Mesenchymal stem cell (in vitro differentiated cells and primary cell): ENCODE results near the gene DNAJC5.

Experiments used
- DNase-seq: peaks from one replicate; pipeline ENCODE4 v3.0.0-alpha.2; 2013
- H2AFZ ChIP-seq: one replicate; pipeline ENCODE4 v1.6.1; 2013; ENCODE audit warnings: low read depth, mild to moderate bottlenecking, control low read depth, inconsistent platforms, low read length, moderate library complexity
- H2AK5ac ChIP-seq: 2 replicates; pipeline ENCODE4 v1.6.1; 2013; ENCODE audit warnings: low read length, moderate library complexity, mild to moderate bottlenecking, inconsistent platforms; ENCODE audit not compliant: severe bottlenecking
- H2BK120ac ChIP-seq: one replicate; pipeline ENCODE4 v1.6.1; 2013; ENCODE audit warnings: low read depth, mild to moderate bottlenecking, inconsistent platforms, low read length, moderate library complexity
- H2BK12ac ChIP-seq, 2 experiments: one replicate each; pipeline ENCODE4 v1.6.1; 2013; ENCODE audit warnings: inconsistent platforms in 2 of 2, low read length in 2 of 2, mild to moderate bottlenecking in 2 of 2, moderate library complexity in 2 of 2, control low read depth in 1 of 2
- H2BK15ac ChIP-seq: one replicate; pipeline ENCODE4 v1.6.1; 2013; ENCODE audit warnings: mild to moderate bottlenecking, low read depth, inconsistent platforms; ENCODE audit not compliant: poor library complexity, severe bottlenecking
- H2BK5ac ChIP-seq: 2 replicates; pipeline ENCODE4 v1.6.1; 2013; ENCODE audit warnings: low read depth, mild to moderate bottlenecking, low read length, control low read depth, inconsistent platforms; ENCODE audit not compliant: poor library complexity, severe bottlenecking
- H3K14ac ChIP-seq, 2 experiments: one replicate each; pipeline ENCODE4 v1.6.1; 2013; ENCODE audit warnings: inconsistent platforms in 2 of 2, low read length in 2 of 2, control low read depth in 1 of 2, mild to moderate bottlenecking in 1 of 2, moderate library complexity in 1 of 2
- H3K18ac ChIP-seq, 2 experiments: one replicate each; pipeline ENCODE4 v1.6.1; 2013; ENCODE audit warnings: inconsistent platforms in 2 of 2, low read length in 2 of 2, control low read depth in 1 of 2, low read depth in 1 of 2, mild to moderate bottlenecking in 1 of 2
- H3K23ac ChIP-seq, 2 experiments: one replicate each; pipeline ENCODE4 v1.6.1; 2013; ENCODE audit warnings: inconsistent platforms in 2 of 2, low read length in 2 of 2, mild to moderate bottlenecking in 2 of 2, moderate library complexity in 2 of 2, control low read depth in 1 of 2
- H3K27ac ChIP-seq: 2 replicates; pipeline ENCODE4 v1.5.1; 2013; ENCODE audit warnings: mild to moderate bottlenecking, moderate library complexity, low read length, control low read depth, inconsistent platforms; ENCODE audit not compliant: poor library complexity, severe bottlenecking
- H3K27me3 ChIP-seq, 2 experiments: 2 replicates each; pipeline versions ENCODE4 v1.6.1 to v1.7.0; 2013; ENCODE audit warnings: low read length in 2 of 2, mild to moderate bottlenecking in 2 of 2, moderate library complexity in 2 of 2, control low read depth in 1 of 2, inconsistent platforms in 1 of 2; ENCODE audit not compliant: control insufficient read depth in 1 of 2, insufficient read depth in 1 of 2
- H3K36me3 ChIP-seq, 2 experiments: 2 replicates each; pipeline versions ENCODE4 v1.6.1 to v1.7.0; 2013; ENCODE audit warnings: low read length in 2 of 2, control low read depth in 1 of 2, inconsistent platforms in 1 of 2, low read depth in 1 of 2, mild to moderate bottlenecking in 1 of 2; ENCODE audit not compliant: insufficient read depth in 2 of 2, control insufficient read depth in 1 of 2
- H3K4ac ChIP-seq, 2 experiments: one replicate each; pipeline ENCODE4 v1.6.1; 2013; ENCODE audit warnings: inconsistent platforms in 2 of 2, low read length in 2 of 2, mild to moderate bottlenecking in 2 of 2, moderate library complexity in 2 of 2, control low read depth in 1 of 2, low read depth in 1 of 2
- H3K4me1 ChIP-seq: 2 replicates; pipeline ENCODE4 v1.6.1; 2013; ENCODE audit warnings: low read depth, low read length, control low read depth; ENCODE audit not compliant: control insufficient read depth, insufficient read depth
- H3K4me2 ChIP-seq: 2 replicates; pipeline ENCODE4 v1.6.1; 2013; ENCODE audit warnings: low read length, mild to moderate bottlenecking, inconsistent platforms; ENCODE audit not compliant: poor library complexity, severe bottlenecking
- H3K4me3 ChIP-seq, 2 experiments: 2 replicates each; pipeline versions ENCODE4 v1.5.1 to v1.7.0; 2013; ENCODE audit warnings: low read length in 2 of 2, mild to moderate bottlenecking in 2 of 2, control low read depth in 1 of 2, low read depth in 1 of 2; ENCODE audit not compliant: insufficient read depth in 1 of 2
- H3K79me1 ChIP-seq: replicated peaks from 2 replicates; pipeline ENCODE4 v1.6.1; 2013; ENCODE audit warnings: mild to moderate bottlenecking, control low read depth, low read length, inconsistent platforms; ENCODE audit not compliant: poor library complexity, severe bottlenecking
- H3K9ac ChIP-seq: 2 replicates; pipeline ENCODE4 v1.7.0; 2013; ENCODE audit warnings: mild to moderate bottlenecking, low read length, moderate library complexity
- H3K9me3 ChIP-seq: 2 replicates; pipeline ENCODE4 v1.7.0; 2013; ENCODE audit warnings: mild to moderate bottlenecking, low read length; ENCODE audit not compliant: control insufficient read depth
- H4K8ac ChIP-seq: one replicate; pipeline ENCODE4 v1.6.1; 2013; ENCODE audit warnings: inconsistent platforms, mild to moderate bottlenecking, low read length, moderate library complexity
- H4K91ac ChIP-seq: one replicate; pipeline ENCODE4 v1.6.1; 2013; ENCODE audit warnings: mild to moderate bottlenecking, low read length, inconsistent platforms
- whole genome bisulfite sequencing: methylation state at CpG from one replicate; pipeline ENCODE4 v1.1.7; 2013; ENCODE audit warnings: mixed read lengths; 5-methylcytosine and 5-hydroxymethylcytosine counted together

Gene DNAJC5

GRCh38 chr20:63890201-63890576, 4.7 kb upstream of the DNAJC5 start:
- 95% methylated on average over 7 of the region's 7 CpGs for WGBS
- no peak overlapping the region for H2BK15ac ChIP-seq
- no peak overlapping the region for H3K18ac ChIP-seq
- no peak overlapping the region for H2AK5ac ChIP-seq
- H3K4me1 ChIP-seq: peaks cover 10% of the 10 kb centered on the region
- no peak overlapping the region for H2BK120ac ChIP-seq
- H3K23ac ChIP-seq: no peak overlapping the region
- no peak overlapping the region for H3K4me2 ChIP-seq
- H3K9me3 ChIP-seq: no peaks in the 10 kb centered on the region
- DNase-seq: no peak
- no peaks in the 10 kb centered on the region for H3K27me3 ChIP-seq
- peaks cover 67 to 69% of the 10 kb centered on the region in 2 experiments for H3K36me3 ChIP-seq
- H4K91ac ChIP-seq: no peak overlapping the region
- H3K4ac ChIP-seq: no peak overlapping the region
- H3K27ac ChIP-seq: no peak overlapping the region
- H2BK12ac ChIP-seq: no peak overlapping the region
- H2BK5ac ChIP-seq: no peak overlapping the region
- H4K8ac ChIP-seq: no peak overlapping the region
- H3K4me3 ChIP-seq: no peak overlapping the region
- no peak overlapping the region for H3K14ac ChIP-seq
- H3K9ac ChIP-seq: peak overlapping the region; percentile 14
- no peak overlapping the region for H2AFZ ChIP-seq
- H3K79me1 ChIP-seq: peaks cover 35% of the 10 kb centered on the region

DNA sequence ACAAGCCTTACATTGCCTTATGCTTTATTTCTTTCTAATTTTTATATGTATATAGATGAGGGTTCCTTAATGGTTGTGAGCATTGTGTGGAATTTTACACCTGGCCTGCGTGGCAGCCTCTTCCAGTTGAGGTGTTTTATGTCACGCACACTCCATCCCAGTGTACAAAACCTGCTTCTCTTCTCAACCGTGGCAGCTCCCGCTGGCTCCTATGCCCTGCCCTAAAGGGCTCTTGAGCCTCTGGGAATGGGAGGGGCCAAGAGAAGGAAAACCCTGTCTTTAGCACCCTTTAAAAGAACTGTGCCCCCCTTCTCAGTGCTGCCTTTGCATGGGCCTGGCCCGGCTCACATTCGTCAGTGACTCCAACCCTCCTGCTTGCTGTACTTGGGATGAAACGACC, 4.3 kb upstream of the DNAJC5 start:
- DNase-seq: no peak
- Histone ChIP-seq H3K14ac (no peak overlapping the region), H3K23ac (no peak overlapping the region), H3K27ac (no peak overlapping the region), H2BK120ac (no peak overlapping the region), H3K79me1 (peaks cover 33% of the 10 kb centered on the region), H2BK15ac (no peak overlapping the region), H3K18ac (no peak overlapping the region), H2AK5ac (no peak overlapping the region), H3K36me3 (peaks cover 63 to 65% of the 10 kb centered on the region in 2 experiments), H3K9me3 (no peaks in the 10 kb centered on the region), H2BK5ac (no peak overlapping the region), H2BK12ac (no peak overlapping the region), H3K4me1 (peaks cover 10% of the 10 kb centered on the region), H3K4ac (no peak overlapping the region), H3K27me3 (no peaks in the 10 kb centered on the region), H4K91ac (no peak overlapping the region), H4K8ac (no peak overlapping the region), H3K4me2 (no peak overlapping the region), H2AFZ (no peak overlapping the region), H3K9ac (peak overlapping the region; percentile 14), H3K4me3 (no peak overlapping the region)
- WGBS: 88% methylated on average over 6 of the region's 7 CpGs

GRCh38 chr20:63891061-63892002, 3.6 kb upstream of the DNAJC5 start:
- no peak overlapping the region for H2BK120ac ChIP-seq

GRCh38 chr20:63892402-63892801, 2.5 kb upstream of the DNAJC5 start:
- Histone ChIP-seq H4K91ac (no peak overlapping the region), H2BK15ac (no peak overlapping the region), H3K27me3 (no peaks in the 10 kb centered on the region), H3K14ac (no peak overlapping the region), H3K27ac (no peak overlapping the region), H3K79me1 (peaks cover 24% of the 10 kb centered on the region), H3K4me3 (no peak overlapping the region), H2AFZ (no peak overlapping the region), H3K9ac (no peak overlapping the region), H3K36me3 (peaks cover 49 to 52% of the 10 kb centered on the region in 2 experiments), H3K4me1 (peaks cover 20% of the 10 kb centered on the region), H3K4ac (no peak overlapping the region), H4K8ac (no peak overlapping the region), H2BK5ac (no peak overlapping the region), H3K18ac (no peak overlapping the region), H2BK120ac (no peak overlapping the region), H3K4me2 (no peak overlapping the region), H3K23ac (no peak overlapping the region), H2BK12ac (no peak overlapping the region), H3K9me3 (no peaks in the 10 kb centered on the region), H2AK5ac (no peak overlapping the region)
- 97% methylated on average over 7 of the region's 7 CpGs for whole genome bisulfite sequencing
- DNase-seq: no peak

More at GRCh38 chr20:63891061-63892002, 3.6 kb upstream of the DNAJC5 start:
- Histone ChIP-seq H3K4me2 (no peak overlapping the region), H2BK5ac (no peak overlapping the region), H3K27me3 (no peaks in the 10 kb centered on the region), H3K9ac (no peak overlapping the region), H4K91ac (no peak overlapping the region), H3K9me3 (no peaks in the 10 kb centered on the region), H3K36me3 (peaks cover 57 to 59% of the 10 kb centered on the region in 2 experiments), H3K18ac (no peak overlapping the region), H2AFZ (no peak overlapping the region), H2BK15ac (no peak overlapping the region), H3K23ac (no peak overlapping the region), H2AK5ac (no peak overlapping the region), H3K79me1 (peaks cover 31% of the 10 kb centered on the region), H4K8ac (no peak overlapping the region), H3K4me1 (peaks cover 12% of the 10 kb centered on the region), H3K4me3 (no peak overlapping the region), H3K27ac (no peak overlapping the region), H3K4ac (no peak overlapping the region), H2BK12ac (no peak overlapping the region), H3K14ac (no peak overlapping the region)
- DNase-seq: no peak
- WGBS: 96% methylated on average over 29 of the region's 29 CpGs
